Uterus (tissue), 2 donors: ENCODE data around the gene ERG.

Source experiments
- POLR2A ChIP-seq, 2 donors: fragments of 450-650 bp; IDR thresholded peaks; one replicate each; pipeline ENCODE4 v1.6.1; 2016; ENCODE audit warnings: antibody characterized with exemption in 2 of 2, mild to moderate bottlenecking in 1 of 2, moderate library complexity in 1 of 2
- TF ChIP-seq, protein P1 (sequence below), 4 experiments: fragments of 200-600 bp in 2 of 4; fragments of 450-650 bp in 2 of 4; sonication (generic) in 2 of 4; IDR thresholded peaks; one replicate each; pipeline ENCODE4 v1.5.1; 2016 to 2019; ENCODE audit warnings: antibody characterized with exemption in 4 of 4, mild to moderate bottlenecking in 2 of 4, moderate library complexity in 1 of 4

DNA sequence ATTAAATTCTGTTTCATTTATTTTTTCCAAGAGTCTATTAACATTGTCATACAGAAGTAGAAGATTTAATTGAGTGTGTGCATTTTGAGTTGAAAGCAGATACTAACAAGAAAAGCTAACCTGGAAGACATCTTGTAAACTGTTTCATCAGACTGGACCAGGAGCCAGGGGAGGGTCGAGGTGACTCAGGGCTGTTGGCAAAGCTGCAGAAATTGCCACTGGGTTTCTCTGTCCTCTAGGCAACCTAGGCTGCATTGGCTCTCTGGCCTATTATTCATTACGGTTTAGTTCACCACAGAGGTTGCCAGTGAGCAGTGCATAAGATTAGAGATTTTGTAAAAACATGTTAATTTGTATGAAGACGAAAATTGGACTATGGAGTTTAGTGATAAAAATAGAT lies 27.5 kb downstream of the ERG start:
- TF ChIP-seq POLR2A (IDR thresholded peaks at IDR 0.05): no peak
- TF ChIP-seq, protein P1, sequence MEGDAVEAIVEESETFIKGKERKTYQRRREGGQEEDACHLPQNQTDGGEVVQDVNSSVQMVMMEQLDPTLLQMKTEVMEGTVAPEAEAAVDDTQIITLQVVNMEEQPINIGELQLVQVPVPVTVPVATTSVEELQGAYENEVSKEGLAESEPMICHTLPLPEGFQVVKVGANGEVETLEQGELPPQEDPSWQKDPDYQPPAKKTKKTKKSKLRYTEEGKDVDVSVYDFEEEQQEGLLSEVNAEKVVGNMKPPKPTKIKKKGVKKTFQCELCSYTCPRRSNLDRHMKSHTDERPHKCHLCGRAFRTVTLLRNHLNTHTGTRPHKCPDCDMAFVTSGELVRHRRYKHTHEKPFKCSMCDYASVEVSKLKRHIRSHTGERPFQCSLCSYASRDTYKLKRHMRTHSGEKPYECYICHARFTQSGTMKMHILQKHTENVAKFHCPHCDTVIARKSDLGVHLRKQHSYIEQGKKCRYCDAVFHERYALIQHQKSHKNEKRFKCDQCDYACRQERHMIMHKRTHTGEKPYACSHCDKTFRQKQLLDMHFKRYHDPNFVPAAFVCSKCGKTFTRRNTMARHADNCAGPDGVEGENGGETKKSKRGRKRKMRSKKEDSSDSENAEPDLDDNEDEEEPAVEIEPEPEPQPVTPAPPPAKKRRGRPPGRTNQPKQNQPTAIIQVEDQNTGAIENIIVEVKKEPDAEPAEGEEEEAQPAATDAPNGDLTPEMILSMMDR (IDR thresholded peaks at IDR 0.05): no peak
